Measurements from ENCODE around the gene DAAM1.

DNA sequence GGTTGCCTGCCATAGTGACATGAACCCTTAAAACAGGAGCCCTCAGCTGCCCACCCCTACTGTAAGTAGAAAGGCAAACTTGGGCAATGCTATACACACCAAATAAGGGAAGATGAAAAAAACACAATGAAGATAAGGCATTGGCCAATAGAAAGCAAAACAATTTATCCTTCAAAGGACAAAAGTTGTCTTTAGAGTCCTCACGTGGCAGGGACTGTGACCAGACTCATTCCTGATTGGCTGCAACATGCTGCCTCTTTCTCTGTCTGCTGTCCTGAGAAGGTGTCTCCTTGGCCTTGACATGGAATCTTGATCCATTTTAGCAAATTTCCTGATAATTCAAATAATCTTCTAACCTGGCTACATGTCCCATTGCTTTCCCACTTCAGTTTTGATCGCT is 144.8 kb downstream of the DAAM1 start:
- TF ChIP-seq ZNF565 (CRISPR knock-in tag; conservative IDR thresholded peaks at IDR 0.05; ENCODE audit: low read depth) (no peak), ZFP30 (CRISPR knock-in tag; IDR thresholded peaks at IDR 0.05) (no peak), TCF4 (CRISPR knock-in tag; IDR thresholded peaks at IDR 0.05; ENCODE audit: borderline replicate concordance) (no peak), CREB5 (CRISPR knock-in tag; IDR thresholded peaks at IDR 0.05; ENCODE audit: low read depth) (no peak), TOX (CRISPR knock-in tag; IDR thresholded peaks at IDR 0.05; ENCODE audit: borderline replicate concordance) (no peak), ZNF70 (CRISPR knock-in tag; IDR thresholded peaks at IDR 0.05) (no peak), ZNF8 (CRISPR knock-in tag; IDR thresholded peaks at IDR 0.05) (no peak), ZC3H10 (CRISPR knock-in tag; IDR thresholded peaks at IDR 0.05) (no peak), ARNTL (CRISPR knock-in tag; IDR thresholded peaks at IDR 0.05; ENCODE audit: borderline replicate concordance, low read depth) (no peak), CSDC2 (CRISPR knock-in tag; IDR thresholded peaks at IDR 0.05) (no peak)
- TF ChIP-seq, protein P1, sequence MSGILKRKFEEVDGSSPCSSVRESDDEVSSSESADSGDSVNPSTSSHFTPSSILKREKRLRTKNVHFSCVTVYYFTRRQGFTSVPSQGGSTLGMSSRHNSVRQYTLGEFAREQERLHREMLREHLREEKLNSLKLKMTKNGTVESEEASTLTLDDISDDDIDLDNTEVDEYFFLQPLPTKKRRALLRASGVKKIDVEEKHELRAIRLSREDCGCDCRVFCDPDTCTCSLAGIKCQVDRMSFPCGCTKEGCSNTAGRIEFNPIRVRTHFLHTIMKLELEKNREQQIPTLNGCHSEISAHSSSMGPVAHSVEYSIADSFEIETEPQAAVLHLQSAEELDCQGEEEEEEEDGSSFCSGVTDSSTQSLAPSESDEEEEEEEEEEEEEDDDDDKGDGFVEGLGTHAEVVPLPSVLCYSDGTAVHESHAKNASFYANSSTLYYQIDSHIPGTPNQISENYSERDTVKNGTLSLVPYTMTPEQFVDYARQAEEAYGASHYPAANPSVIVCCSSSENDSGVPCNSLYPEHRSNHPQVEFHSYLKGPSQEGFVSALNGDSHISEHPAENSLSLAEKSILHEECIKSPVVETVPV (CRISPR knock-in tag; IDR thresholded peaks at IDR 0.05), result no peak
- TF ChIP-seq, protein P2, sequence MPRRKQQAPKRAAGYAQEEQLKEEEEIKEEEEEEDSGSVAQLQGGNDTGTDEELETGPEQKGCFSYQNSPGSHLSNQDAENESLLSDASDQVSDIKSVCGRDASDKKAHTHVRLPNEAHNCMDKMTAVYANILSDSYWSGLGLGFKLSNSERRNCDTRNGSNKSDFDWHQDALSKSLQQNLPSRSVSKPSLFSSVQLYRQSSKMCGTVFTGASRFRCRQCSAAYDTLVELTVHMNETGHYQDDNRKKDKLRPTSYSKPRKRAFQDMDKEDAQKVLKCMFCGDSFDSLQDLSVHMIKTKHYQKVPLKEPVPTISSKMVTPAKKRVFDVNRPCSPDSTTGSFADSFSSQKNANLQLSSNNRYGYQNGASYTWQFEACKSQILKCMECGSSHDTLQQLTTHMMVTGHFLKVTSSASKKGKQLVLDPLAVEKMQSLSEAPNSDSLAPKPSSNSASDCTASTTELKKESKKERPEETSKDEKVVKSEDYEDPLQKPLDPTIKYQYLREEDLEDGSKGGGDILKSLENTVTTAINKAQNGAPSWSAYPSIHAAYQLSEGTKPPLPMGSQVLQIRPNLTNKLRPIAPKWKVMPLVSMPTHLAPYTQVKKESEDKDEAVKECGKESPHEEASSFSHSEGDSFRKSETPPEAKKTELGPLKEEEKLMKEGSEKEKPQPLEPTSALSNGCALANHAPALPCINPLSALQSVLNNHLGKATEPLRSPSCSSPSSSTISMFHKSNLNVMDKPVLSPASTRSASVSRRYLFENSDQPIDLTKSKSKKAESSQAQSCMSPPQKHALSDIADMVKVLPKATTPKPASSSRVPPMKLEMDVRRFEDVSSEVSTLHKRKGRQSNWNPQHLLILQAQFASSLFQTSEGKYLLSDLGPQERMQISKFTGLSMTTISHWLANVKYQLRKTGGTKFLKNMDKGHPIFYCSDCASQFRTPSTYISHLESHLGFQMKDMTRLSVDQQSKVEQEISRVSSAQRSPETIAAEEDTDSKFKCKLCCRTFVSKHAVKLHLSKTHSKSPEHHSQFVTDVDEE (CRISPR knock-in tag; IDR thresholded peaks at IDR 0.05), result no peak

All from SK-N-SH treated with all-trans-retinoic acid at 6 μM for 48 hours (cell line).